ENCODE data around the gene ATP1B1.
"Not testable (repeated sequence)": the region's sequence is repeated elsewhere in the genome, so short reads cannot be mapped to it uniquely, and the experiment has no call there.

ATP1B1 gene

GRCh38 chr1:169146576-169147214, 40.2 kb downstream of the ATP1B1 start:
- no peak for DNase-seq

- DNase-seq, result no peak
Measured at GRCh38 chr1:169148472-169149252, 42.2 kb downstream of the ATP1B1 start.

GRCh38 chr1:169149555-169150286, 43.2 kb downstream of the ATP1B1 start:
- DNase-seq, result no peak

GRCh38 chr1:169150641-169151337, 44.3 kb downstream of the ATP1B1 start:
- DNase-seq, result no peak

GRCh38 chr1:169151338-169151837, 44.9 kb downstream of the ATP1B1 start:
- DNase-seq, result no peak

DNA sequence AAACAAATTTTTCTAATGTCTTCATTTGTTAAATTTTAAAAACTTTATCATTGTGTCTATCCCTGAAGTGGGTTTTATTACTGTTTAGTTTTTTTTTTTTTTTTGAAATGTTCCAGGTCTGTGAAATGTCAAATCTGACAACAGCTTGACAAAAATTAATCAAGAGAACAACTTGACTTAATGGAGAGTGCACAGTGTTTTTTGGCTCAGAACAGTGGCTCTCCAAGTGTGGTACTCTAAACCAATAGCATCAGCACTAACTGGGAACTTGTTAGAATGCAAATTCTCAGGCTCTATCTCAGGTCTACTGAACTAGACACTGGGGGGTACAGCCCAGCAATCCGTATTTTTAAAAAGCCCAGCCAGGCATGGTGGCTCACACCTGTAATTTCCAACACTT, 49.2 kb downstream of the ATP1B1 start:
- DNase-seq, result no peak

DNA sequence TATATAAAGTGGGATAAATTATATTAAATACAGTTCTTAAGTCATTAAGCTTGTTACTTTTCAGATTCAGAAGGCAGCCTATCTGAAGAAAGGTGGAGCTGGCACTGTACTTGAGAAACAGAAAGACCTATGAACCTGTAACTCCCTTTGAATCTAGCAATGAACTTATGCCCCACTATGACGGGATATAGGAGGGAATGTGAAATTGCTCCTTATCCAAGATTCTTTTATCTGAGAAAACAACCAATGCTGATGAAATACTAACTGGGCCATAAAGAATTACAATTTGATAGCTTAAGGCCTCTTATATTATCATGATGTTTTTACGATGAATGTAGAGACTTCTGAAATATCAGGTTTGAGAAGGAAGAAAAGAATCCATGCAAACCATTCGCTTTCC, 50.1 kb downstream of the ATP1B1 start:
- no peak for DNase-seq

- DNase-seq, result no peak
Measured at GRCh38 chr1:169160845-169161495, 54.5 kb downstream of the ATP1B1 start.

DNA sequence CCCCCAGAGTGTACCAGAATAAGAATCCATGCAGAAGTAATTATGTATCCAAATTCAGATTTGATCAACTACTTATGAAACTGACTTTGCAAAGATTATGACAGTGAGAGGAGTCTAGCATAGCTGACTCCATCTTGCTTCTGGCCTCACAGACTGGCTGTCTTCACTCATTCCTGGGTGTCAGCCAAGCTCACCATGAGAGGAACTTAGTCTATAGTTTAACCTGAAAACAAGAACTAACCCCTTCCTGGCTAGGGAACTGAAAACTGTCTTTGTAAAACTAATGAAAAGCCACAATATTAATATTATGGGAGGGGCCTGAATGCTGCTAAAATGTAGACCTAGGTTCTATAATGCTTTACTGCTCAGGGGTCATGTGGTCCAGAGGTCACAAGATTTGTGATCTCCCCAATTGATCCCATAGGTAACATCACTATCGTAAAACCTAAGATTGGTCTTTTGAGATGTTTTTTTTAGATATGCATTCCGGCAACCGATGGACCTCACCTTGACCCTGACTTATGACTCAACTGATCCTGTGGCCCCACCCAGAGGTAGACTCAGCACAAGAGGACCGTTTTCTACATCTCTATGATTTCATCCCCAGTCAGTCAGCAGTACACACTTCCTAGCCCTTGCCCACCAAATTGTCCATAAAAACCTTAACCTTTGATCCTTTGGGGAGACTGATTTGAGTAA, 55.2 kb downstream of the ATP1B1 start:
- DNase-seq, result no peak

GRCh38 chr1:169163059-169163458, 56.6 kb downstream of the ATP1B1 start:
- DNase-seq, result no peak

- DNase-seq, result no peak
Measured at GRCh38 chr1:169175461-169175860, 69.0 kb downstream of the ATP1B1 start.

DNA sequence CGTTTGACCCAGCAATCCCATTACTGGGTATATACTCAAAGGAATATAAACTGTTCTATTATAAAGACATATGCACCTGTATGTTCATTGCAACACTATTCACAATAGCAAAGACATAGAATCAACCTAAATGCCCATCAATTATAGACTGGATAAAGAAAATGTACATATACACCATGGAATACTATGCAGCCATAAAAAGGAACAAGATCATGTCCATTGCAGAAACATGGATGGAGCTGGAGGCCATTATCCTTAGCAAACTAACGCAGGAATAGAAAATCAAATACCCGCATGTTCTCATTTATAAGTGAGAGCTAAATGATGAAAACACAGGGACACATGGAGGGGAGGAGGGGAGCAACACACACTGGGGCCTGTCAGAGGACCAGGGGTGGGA, 72.9 kb downstream of the ATP1B1 start:
- not testable (repeated sequence) for DNase-seq

GRCh38 chr1:169180174-169180573, 73.7 kb downstream of the ATP1B1 start:
- no peak for DNase-seq

Measured in amniotic stem cell (primary cell).